Fibroblast of lung (primary cell): Measurements from ENCODE around the gene ID2. TPM values are rescaled to one million over a fixed set of nuclear protein-coding genes. Genes with fewer than 3 reads are reported as not detected.

Experiments
- DNase-seq, 2 donors: peaks; one replicate each; pipeline versions ENCODE4 v3.0.0 to v3.0.0-alpha.2; 2010; ENCODE audit warnings: low read depth in 2 of 2
- H2AFZ ChIP-seq: 2 replicates; pipeline ENCODE4 v1.5.1; 2012; ENCODE audit warnings: low read length, control low read depth, inconsistent platforms
- H3K27ac ChIP-seq: 2 replicates; pipeline ENCODE4 v1.5.1; 2011; ENCODE audit warnings: low read length, control low read depth; ENCODE audit not compliant: insufficient read depth
- H3K27me3 ChIP-seq: 2 replicates; pipeline ENCODE4 v1.5.1; 2011; ENCODE audit warnings: mild to moderate bottlenecking, low read length; ENCODE audit not compliant: control insufficient read depth, insufficient read depth
- H3K36me3 ChIP-seq: 2 replicates; pipeline ENCODE4 v1.5.1; 2011; ENCODE audit warnings: low read length; ENCODE audit not compliant: control insufficient read depth, insufficient read depth
- H3K4me1 ChIP-seq: 2 replicates; pipeline ENCODE4 v1.5.1; 2011; ENCODE audit warnings: low read length; ENCODE audit not compliant: control insufficient read depth, insufficient read depth; ENCODE audit errors: extremely low read depth
- H3K4me2 ChIP-seq: 2 replicates; pipeline ENCODE4 v1.5.1; 2011; ENCODE audit warnings: low read length, control low read depth; ENCODE audit not compliant: insufficient read depth; ENCODE audit errors: extremely low read depth
- H3K4me3 ChIP-seq, 4 experiments: fragments of 200-600 bp in 1 of 4; sonication (generic) in 1 of 4; replicated peaks in 1 of 4; 2 replicates each; pipeline ENCODE4 v1.5.1; 2011 to 2016; ENCODE audit warnings: low read length in 4 of 4, low read depth in 3 of 4, mild to moderate bottlenecking in 3 of 4, control low read depth in 2 of 4, inconsistent platforms in 1 of 4, mixed read lengths in 1 of 4; ENCODE audit not compliant: insufficient read depth in 1 of 4; ENCODE audit errors: control extremely low read depth in 1 of 4
- H3K79me2 ChIP-seq: 2 replicates; pipeline ENCODE4 v1.5.1; 2012; ENCODE audit warnings: mild to moderate bottlenecking, low read length, inconsistent platforms; ENCODE audit not compliant: control insufficient read depth, insufficient read depth
- H3K9ac ChIP-seq: 2 replicates; pipeline ENCODE4 v1.5.1; 2011; ENCODE audit warnings: mild to moderate bottlenecking, low read length, control low read depth; ENCODE audit not compliant: insufficient read depth
- H3K9me3 ChIP-seq: 2 replicates; pipeline ENCODE4 v1.5.1; 2012; ENCODE audit warnings: low read depth, low read length; ENCODE audit not compliant: control insufficient read depth, insufficient read depth
- H4K20me1 ChIP-seq: 2 replicates; pipeline ENCODE4 v1.5.1; 2011; ENCODE audit warnings: low read length; ENCODE audit not compliant: control insufficient read depth, insufficient read depth; ENCODE audit errors: extremely low read depth
- EZH2 ChIP-seq: IDR thresholded peaks from 2 replicates; pipeline ENCODE4 v1.5.1; 2012; ENCODE audit warnings: low read length, control low read depth, mild to moderate bottlenecking; ENCODE audit errors: missing control alignments
- polyA plus RNA-seq, 2 donors: library from polyadenylated mRNA; depleted of rRNA in 1 of 2; stranded (reverse) in 1 of 2; unstranded in 1 of 2; fragments of >200 nt; gene quantifications; 2 replicates each; pipeline ENCODE4 v1.2.1, GENCODE V29; 2011 to 2012; ENCODE audit warnings: missing spikeins in 1 of 2
- total RNA-seq: library from RNA; depleted of rRNA; stranded (reverse); fragments of >200 nt; gene quantifications from 2 replicates; pipeline ENCODE4 v1.2.1, GENCODE V29; 2014
- TF ChIP-seq, protein P1 (sequence below), 2 donors: IDR thresholded peaks in 1 of 2; conservative IDR thresholded peaks in 1 of 2; 1 replicate in 1 of 2; 2 replicates in 1 of 2; pipeline ENCODE4 v1.5.1; 2011 to 2012; ENCODE audit warnings: low read length in 2 of 2, control low read depth in 1 of 2, inconsistent platforms in 1 of 2, low read depth in 1 of 2, mild to moderate bottlenecking in 1 of 2

ID2 gene
- total and polyA plus RNA-seq, 2 donors (not counting 1 experiment from before 2014, with no cell fraction given) = 23.1 to 66.6 TPM

DNA sequence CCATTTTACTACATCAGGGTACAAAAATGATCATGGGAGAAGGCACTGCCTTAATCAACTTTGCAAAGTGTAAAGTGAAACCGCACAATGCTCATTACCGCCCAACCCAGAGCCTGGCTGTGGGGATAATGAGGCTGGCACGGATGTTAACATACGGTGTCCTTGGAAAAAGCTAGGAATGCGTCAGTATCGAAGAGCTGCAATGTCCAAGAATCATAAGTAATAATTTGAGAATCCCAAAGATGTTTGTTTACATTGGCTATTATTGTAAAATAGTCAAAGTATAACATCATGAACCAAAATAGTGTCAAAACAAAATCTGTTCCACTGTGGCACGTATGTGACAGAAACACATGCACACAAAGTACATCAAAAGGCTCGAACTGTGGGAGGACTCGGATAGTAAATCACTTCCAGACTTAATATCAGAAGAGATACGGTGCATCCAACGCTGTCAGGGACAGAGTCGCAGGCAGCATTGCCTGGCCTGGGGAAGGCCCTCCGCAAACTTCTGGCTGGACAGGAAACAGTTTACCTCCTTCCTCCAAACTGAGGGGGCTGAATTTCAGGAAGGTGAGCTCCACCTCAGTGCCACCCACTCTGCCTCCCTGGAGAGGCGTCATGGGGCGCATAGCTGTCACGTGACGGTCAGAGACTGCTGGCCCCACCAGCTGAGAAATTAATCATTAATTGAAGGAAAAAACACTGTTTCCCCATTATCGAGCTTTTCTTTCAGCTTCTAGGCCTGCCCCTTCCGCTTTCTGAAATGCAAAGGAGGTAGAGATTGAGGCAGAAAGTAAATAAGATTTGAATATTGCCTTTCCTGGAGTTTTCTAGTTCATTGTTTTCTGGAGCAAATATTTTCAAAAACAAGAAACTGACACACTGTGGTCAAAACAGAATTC, 1.8 kb upstream of the ID2 start:
- Histone ChIP-seq H3K27ac (peak overlapping the region; percentile 96), H3K4me3 (peak overlapping the region; percentile 44 to 68 (median 55)), H3K79me2 (peaks cover 19% of the 10 kb centered on the region), H3K9me3 (no peaks in the 10 kb centered on the region), H3K4me1 (peaks cover 21% of the 10 kb centered on the region), H3K4me2 (peak overlapping the region; percentile 97), H2AFZ (peak overlapping the region; percentile 45), H3K36me3 (no peaks in the 10 kb centered on the region), H3K9ac (peak overlapping the region; percentile 79), H4K20me1 (no peaks in the 10 kb centered on the region), H3K27me3 (no peaks in the 10 kb centered on the region)
- TF ChIP-seq, protein P1, sequence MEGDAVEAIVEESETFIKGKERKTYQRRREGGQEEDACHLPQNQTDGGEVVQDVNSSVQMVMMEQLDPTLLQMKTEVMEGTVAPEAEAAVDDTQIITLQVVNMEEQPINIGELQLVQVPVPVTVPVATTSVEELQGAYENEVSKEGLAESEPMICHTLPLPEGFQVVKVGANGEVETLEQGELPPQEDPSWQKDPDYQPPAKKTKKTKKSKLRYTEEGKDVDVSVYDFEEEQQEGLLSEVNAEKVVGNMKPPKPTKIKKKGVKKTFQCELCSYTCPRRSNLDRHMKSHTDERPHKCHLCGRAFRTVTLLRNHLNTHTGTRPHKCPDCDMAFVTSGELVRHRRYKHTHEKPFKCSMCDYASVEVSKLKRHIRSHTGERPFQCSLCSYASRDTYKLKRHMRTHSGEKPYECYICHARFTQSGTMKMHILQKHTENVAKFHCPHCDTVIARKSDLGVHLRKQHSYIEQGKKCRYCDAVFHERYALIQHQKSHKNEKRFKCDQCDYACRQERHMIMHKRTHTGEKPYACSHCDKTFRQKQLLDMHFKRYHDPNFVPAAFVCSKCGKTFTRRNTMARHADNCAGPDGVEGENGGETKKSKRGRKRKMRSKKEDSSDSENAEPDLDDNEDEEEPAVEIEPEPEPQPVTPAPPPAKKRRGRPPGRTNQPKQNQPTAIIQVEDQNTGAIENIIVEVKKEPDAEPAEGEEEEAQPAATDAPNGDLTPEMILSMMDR (conservative IDR thresholded peaks at IDR 0.05 in 1 of 2, IDR thresholded peaks at IDR 0.05 in 1 of 2; ENCODE audit: low read depth in 1 of 2, low read length in 2 of 2) = no peak
- TF ChIP-seq EZH2 = no peak
- peak; percentile 68 to 70 for DNase-seq

- Histone ChIP-seq H3K9me3 (no peaks in the 10 kb centered on the region), H3K27me3 (no peaks in the 10 kb centered on the region), H3K36me3 (no peaks in the 10 kb centered on the region), H2AFZ (peak overlapping the region; percentile 76), H3K27ac (peak overlapping the region; percentile 96), H4K20me1 (no peaks in the 10 kb centered on the region), H3K79me2 (peaks cover 19% of the 10 kb centered on the region), H3K4me1 (peaks cover 21% of the 10 kb centered on the region), H3K9ac (peak overlapping the region; percentile 58), H3K4me2 (peak overlapping the region; percentile 88), H3K4me3 (peak overlapping the region; percentile 57 to 72 (median 66))
- TF ChIP-seq, protein P1 (conservative IDR thresholded peaks at IDR 0.05 in 1 of 2, IDR thresholded peaks at IDR 0.05 in 1 of 2; ENCODE audit: low read depth in 1 of 2, low read length in 2 of 2) = no peak
- no peak for TF ChIP-seq EZH2
- DNase-seq = peak; percentile 76 to 86
Observed at GRCh38 chr2:8680822-8681760, 765 bp upstream of the ID2 start.
